ENCODE data around the gene ZMAT5.

DNA sequence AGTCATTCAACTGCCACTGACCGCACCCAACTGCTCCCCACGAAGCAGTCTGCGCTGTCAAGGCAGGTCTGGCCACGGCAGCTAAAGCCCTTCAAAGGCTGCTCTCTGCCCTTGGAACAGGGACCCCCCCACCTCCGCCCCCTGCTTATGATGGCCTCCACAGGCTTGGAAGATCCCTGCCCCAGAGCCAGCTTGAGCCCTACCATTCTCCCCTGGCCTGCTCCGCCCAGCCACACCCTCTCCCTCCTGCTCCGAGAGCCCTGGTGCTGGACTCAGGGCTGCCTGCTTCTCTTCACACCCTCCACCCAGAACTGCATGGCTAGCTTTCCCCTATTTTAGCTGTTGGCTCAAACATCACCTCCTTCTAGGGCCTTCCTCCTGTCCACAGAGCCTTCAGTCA, 19.0 kb downstream of the ZMAT5 start:
- TF ChIP-seq POLR2A (IDR thresholded peaks at IDR 0.05), result no peak
- TF ChIP-seq, protein P1, sequence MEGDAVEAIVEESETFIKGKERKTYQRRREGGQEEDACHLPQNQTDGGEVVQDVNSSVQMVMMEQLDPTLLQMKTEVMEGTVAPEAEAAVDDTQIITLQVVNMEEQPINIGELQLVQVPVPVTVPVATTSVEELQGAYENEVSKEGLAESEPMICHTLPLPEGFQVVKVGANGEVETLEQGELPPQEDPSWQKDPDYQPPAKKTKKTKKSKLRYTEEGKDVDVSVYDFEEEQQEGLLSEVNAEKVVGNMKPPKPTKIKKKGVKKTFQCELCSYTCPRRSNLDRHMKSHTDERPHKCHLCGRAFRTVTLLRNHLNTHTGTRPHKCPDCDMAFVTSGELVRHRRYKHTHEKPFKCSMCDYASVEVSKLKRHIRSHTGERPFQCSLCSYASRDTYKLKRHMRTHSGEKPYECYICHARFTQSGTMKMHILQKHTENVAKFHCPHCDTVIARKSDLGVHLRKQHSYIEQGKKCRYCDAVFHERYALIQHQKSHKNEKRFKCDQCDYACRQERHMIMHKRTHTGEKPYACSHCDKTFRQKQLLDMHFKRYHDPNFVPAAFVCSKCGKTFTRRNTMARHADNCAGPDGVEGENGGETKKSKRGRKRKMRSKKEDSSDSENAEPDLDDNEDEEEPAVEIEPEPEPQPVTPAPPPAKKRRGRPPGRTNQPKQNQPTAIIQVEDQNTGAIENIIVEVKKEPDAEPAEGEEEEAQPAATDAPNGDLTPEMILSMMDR (IDR thresholded peaks at IDR 0.05 in 8 of 11, conservative IDR thresholded peaks at IDR 0.05 in 3 of 11), result no peak
- no peak for TF ChIP-seq POLR2AphosphoS5 (IDR thresholded peaks at IDR 0.05)
